GM19240 (cell line): ENCODE results near the gene PTGES.
"Not testable (repeated sequence)": the region's sequence is repeated elsewhere in the genome, so short reads cannot be mapped to it uniquely, and the experiment has no call there.

Experiments used
- DNase-seq: peaks from one replicate; pipeline ENCODE4 v3.0.0; 2011; ENCODE audit warnings: low spot score; ENCODE audit not compliant: insufficient read length

The PTGES gene

GRCh38 chr9:129770741-129771140 lies 17.9 kb upstream of the PTGES start:
- DNase-seq, result no peak

GRCh38 chr9:129769669-129770068 lies 16.8 kb upstream of the PTGES start:
- no peak for DNase-seq

- no peak for DNase-seq
Measured at GRCh38 chr9:129768486-129768885, 15.6 kb upstream of the PTGES start.

GRCh38 chr9:129765764-129766317 lies 13.0 kb upstream of the PTGES start:
- no peak for DNase-seq

- no peak for DNase-seq
Measured at GRCh38 chr9:129762985-129763926, 10.4 kb upstream of the PTGES start.

GRCh38 chr9:129762370-129762984 lies 9.6 kb upstream of the PTGES start:
- DNase-seq, result not testable (repeated sequence)

GRCh38 chr9:129761901-129762369 lies 9.1 kb upstream of the PTGES start:
- DNase-seq, result no peak

GRCh38 chr9:129761293-129761900 lies 8.6 kb upstream of the PTGES start:
- no peak for DNase-seq

- DNase-seq, result not testable (repeated sequence)
Measured at GRCh38 chr9:129760784-129761183, 7.9 kb upstream of the PTGES start.

- DNase-seq, result no peak
Measured at GRCh38 chr9:129759804-129760502, 7.1 kb upstream of the PTGES start.

- DNase-seq, result no peak
Measured at GRCh38 chr9:129759319-129759718, 6.5 kb upstream of the PTGES start.

GRCh38 chr9:129757045-129757444 lies 4.2 kb upstream of the PTGES start:
- no peak for DNase-seq

- no peak for DNase-seq
Measured at GRCh38 chr9:129756191-129756590, 3.3 kb upstream of the PTGES start.

- no peak for DNase-seq
Measured at GRCh38 chr9:129755151-129755550, 2.3 kb upstream of the PTGES start.

- no peak for DNase-seq
Measured at GRCh38 chr9:129751841-129752801, 721 bp downstream of the PTGES start.

GRCh38 chr9:129750013-129750638 lies 2.7 kb downstream of the PTGES start:
- DNase-seq, result no peak

- no peak for DNase-seq
Measured at GRCh38 chr9:129749575-129749974, 3.3 kb downstream of the PTGES start.

- DNase-seq, result not testable (repeated sequence)
Measured at GRCh38 chr9:129749052-129749451, 3.8 kb downstream of the PTGES start.

GRCh38 chr9:129748249-129748648 lies 4.6 kb downstream of the PTGES start:
- DNase-seq, result no peak
